ENCODE measurements around the gene UNC13A.

UNC13A gene

GRCh38 chr19:17727843-17728242, 39.7 kb upstream of the UNC13A start:
- no peaks in the 10 kb centered on the region for H3K9me3 ChIP-seq
- no peaks in the 10 kb centered on the region for H3K27me3 ChIP-seq
- TF ChIP-seq, protein P1, sequence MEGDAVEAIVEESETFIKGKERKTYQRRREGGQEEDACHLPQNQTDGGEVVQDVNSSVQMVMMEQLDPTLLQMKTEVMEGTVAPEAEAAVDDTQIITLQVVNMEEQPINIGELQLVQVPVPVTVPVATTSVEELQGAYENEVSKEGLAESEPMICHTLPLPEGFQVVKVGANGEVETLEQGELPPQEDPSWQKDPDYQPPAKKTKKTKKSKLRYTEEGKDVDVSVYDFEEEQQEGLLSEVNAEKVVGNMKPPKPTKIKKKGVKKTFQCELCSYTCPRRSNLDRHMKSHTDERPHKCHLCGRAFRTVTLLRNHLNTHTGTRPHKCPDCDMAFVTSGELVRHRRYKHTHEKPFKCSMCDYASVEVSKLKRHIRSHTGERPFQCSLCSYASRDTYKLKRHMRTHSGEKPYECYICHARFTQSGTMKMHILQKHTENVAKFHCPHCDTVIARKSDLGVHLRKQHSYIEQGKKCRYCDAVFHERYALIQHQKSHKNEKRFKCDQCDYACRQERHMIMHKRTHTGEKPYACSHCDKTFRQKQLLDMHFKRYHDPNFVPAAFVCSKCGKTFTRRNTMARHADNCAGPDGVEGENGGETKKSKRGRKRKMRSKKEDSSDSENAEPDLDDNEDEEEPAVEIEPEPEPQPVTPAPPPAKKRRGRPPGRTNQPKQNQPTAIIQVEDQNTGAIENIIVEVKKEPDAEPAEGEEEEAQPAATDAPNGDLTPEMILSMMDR (IDR thresholded peaks at IDR 0.05) = no peak
- H3K36me3 ChIP-seq = peaks cover 94% of the 10 kb centered on the region
- peaks cover 0 to 6% of the 10 kb centered on the region in 2 experiments for H3K4me1 ChIP-seq (ENCODE audit: control insufficient read depth in 1 of 2, insufficient read depth in 1 of 2, low read depth in 1 of 2, low read length in 1 of 2)
- no peak overlapping the region for H3K4me3 ChIP-seq (ENCODE audit: low read depth in 1 of 2, low read length in 1 of 2)
- H3K27ac ChIP-seq = no peak overlapping the region

GRCh38 chr19:17726964-17727773, 39.0 kb upstream of the UNC13A start:
- no peak overlapping the region for H3K27ac ChIP-seq
- peaks cover 93% of the 10 kb centered on the region for H3K36me3 ChIP-seq
- H3K4me1 ChIP-seq (ENCODE audit: control insufficient read depth in 1 of 2, insufficient read depth in 1 of 2, low read depth in 1 of 2, low read length in 1 of 2) = peaks cover 4 to 13% of the 10 kb centered on the region in 2 experiments
- TF ChIP-seq, protein P1 (IDR thresholded peaks at IDR 0.05) = no peak
- H3K4me3 ChIP-seq (ENCODE audit: low read depth in 1 of 2, low read length in 1 of 2) = no peak overlapping the region
- no peaks in the 10 kb centered on the region for H3K27me3 ChIP-seq
- H3K9me3 ChIP-seq = no peaks in the 10 kb centered on the region

- Histone ChIP-seq H3K36me3 (peaks cover 88% of the 10 kb centered on the region), H3K9me3 (no peaks in the 10 kb centered on the region), H3K27ac (no peak overlapping the region), H3K4me1 (ENCODE audit: control insufficient read depth in 1 of 2, insufficient read depth in 1 of 2, low read depth in 1 of 2, low read length in 1 of 2) (peaks cover 13 to 17% of the 10 kb centered on the region in 2 experiments), H3K4me3 (ENCODE audit: low read depth in 1 of 2, low read length in 1 of 2) (no peak overlapping the region), H3K27me3 (no peaks in the 10 kb centered on the region)
- TF ChIP-seq, protein P1 (IDR thresholded peaks at IDR 0.05) = no peak
These were observed 38.1 kb upstream of the UNC13A start for GRCh38 chr19:17726136-17726741.

DNA sequence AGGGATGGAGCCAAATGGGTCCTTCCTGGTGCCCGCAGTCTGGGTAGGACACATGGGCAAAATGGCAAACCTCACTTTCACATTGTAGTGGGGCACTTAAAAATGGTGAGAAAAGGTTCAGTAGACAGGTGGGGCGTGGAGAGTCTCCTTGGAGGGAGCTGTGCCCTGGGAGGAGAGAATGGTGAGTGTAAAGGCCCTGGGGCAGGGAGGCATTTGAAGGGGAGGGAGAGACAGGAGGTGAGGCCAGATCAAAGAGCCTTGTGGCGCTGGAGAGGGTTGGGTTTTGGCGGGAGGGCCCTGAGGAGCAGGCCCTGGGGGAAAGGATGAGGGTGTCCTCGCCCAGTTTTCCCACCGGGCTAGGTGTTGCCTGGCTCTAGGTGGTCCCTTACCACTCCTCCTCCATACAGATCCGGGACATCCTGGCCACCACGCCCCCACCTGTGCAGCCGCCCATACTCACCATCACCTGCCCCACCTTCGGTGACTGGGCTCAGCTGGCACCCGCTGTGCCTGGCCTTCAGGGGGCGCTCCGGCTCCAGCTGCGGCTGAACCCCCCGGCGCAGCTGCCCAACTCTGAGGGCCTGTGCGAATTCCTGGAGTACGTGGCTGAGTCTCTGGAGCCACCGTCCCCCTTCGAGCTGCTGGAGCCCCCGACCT, 37.4 kb upstream of the UNC13A start:
- H3K27ac ChIP-seq = no peak overlapping the region
- peaks cover 83% of the 10 kb centered on the region for H3K36me3 ChIP-seq
- no peak overlapping the region for H3K4me3 ChIP-seq (ENCODE audit: low read depth in 1 of 2, low read length in 1 of 2)
- no peaks in the 10 kb centered on the region for H3K27me3 ChIP-seq
- no peaks in the 10 kb centered on the region for H3K9me3 ChIP-seq
- peaks cover 20 to 24% of the 10 kb centered on the region in 2 experiments for H3K4me1 ChIP-seq (ENCODE audit: control insufficient read depth in 1 of 2, insufficient read depth in 1 of 2, low read depth in 1 of 2, low read length in 1 of 2)
- TF ChIP-seq, protein P1 (IDR thresholded peaks at IDR 0.05) = no peak

DNA sequence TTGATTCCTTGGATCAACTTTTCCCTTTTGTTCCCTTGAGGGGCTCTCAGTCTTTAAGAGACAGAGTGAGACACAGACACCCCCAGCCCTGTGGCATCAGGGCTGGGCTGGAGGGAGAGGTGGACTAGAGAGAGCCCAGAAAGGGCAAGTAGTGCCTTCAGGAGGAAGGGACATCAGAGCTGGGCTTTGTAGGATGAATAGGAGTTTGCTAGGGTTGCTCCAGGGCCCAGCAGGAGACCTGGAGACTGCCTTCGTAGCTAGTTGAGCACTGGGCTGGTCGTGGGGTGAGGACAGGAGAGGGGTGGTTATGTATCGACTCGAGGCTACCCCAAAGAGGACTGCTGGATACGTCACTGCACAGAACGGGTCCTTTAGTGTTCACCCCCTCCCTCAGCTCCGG, 36.5 kb upstream of the UNC13A start:
- no peak overlapping the region for H3K4me3 ChIP-seq (ENCODE audit: low read depth in 1 of 2, low read length in 1 of 2)
- peaks cover 26 to 32% of the 10 kb centered on the region in 2 experiments for H3K4me1 ChIP-seq (ENCODE audit: control insufficient read depth in 1 of 2, insufficient read depth in 1 of 2, low read depth in 1 of 2, low read length in 1 of 2)
- no peak overlapping the region for H3K27ac ChIP-seq
- TF ChIP-seq, protein P1 (IDR thresholded peaks at IDR 0.05) = no peak
- peaks cover 74% of the 10 kb centered on the region for H3K36me3 ChIP-seq
- H3K9me3 ChIP-seq = no peaks in the 10 kb centered on the region
- no peaks in the 10 kb centered on the region for H3K27me3 ChIP-seq
